H1 (cell line): ENCODE measurements around the gene REM2. TPM values are rescaled to one million over a fixed set of nuclear protein-coding genes. Genes with fewer than 3 reads are reported as not detected.

ENCODE experiments used
- BACH1 ChIP-seq: IDR thresholded peaks from 2 replicates; pipeline ENCODE4 v1.6.1; 2012; ENCODE audit warnings: low read length, improper control_type of control experiment
- CHD1 ChIP-seq: IDR thresholded peaks from 2 replicates; pipeline ENCODE4 v1.6.1; 2012; ENCODE audit warnings: low read depth, low read length, improper control_type of control experiment
- CREB1 ChIP-seq: IDR thresholded peaks from 2 replicates; pipeline ENCODE4 v1.6.1; 2012; ENCODE audit warnings: inconsistent platforms
- MAFK ChIP-seq: IDR thresholded peaks from 2 replicates; pipeline ENCODE4 v1.6.1; 2012; ENCODE audit warnings: low read depth, mild to moderate bottlenecking, improper control_type of control experiment, low read length
- NANOG ChIP-seq: IDR thresholded peaks from 2 replicates; pipeline ENCODE4 v1.6.1; 2011; ENCODE audit warnings: low read length, low read depth, mild to moderate bottlenecking, inconsistent platforms; ENCODE audit not compliant: insufficient read depth, poor library complexity, severe bottlenecking
- SP1 ChIP-seq: IDR thresholded peaks from 2 replicates; pipeline ENCODE4 v1.6.1; 2011; ENCODE audit warnings: low read depth, low read length
- SUZ12 ChIP-seq: fragments of 200-600 bp; sonication (generic); IDR thresholded peaks from 2 replicates; pipeline ENCODE4 v1.6.1; 2012; ENCODE audit warnings: mild to moderate bottlenecking, inconsistent platforms, low read length, moderate library complexity, mixed read lengths
- USF2 ChIP-seq: IDR thresholded peaks from 2 replicates; pipeline ENCODE4 v1.6.1; 2011; ENCODE audit warnings: low read length, improper control_type of control experiment
- polyA plus RNA-seq, 7 experiments: library from polyadenylated mRNA; depleted of rRNA in 3 of 7; stranded (reverse) in 5 of 7; unstranded in 2 of 7; fragments of >200 nt in 5 of 7; fragments of 200-250 nt in 2 of 7; gene quantifications; 1 replicate in 5 of 7; 2 replicates in 1 of 7; 4 replicates in 1 of 7; pipeline versions ENCODE4 v1.2.1 to v1.2.3, GENCODE V29; 2011 to 2013; ENCODE audit warnings: missing spikeins in 2 of 7, mixed read lengths in 2 of 7
- total RNA-seq: library from RNA; stranded (reverse); fragmentation: NEBNext Ultra II Directional; extraction: Animal tissue kit (Norgen Biotek cat#: 25700); gene quantifications from 2 replicates; pipeline ENCODE4 v1.2.1, GENCODE V29; 2021

Gene REM2
- total and polyA plus RNA-seq, 2 of the 8 experiments (the other 6 are each of a cell fraction or from before 2014, with no cell fraction given) = 1.00 to 1.1 TPM

GRCh38 chr14:22892488-22892887 is 9.5 kb downstream of the REM2 start (continued):
- TF ChIP-seq USF2 = no peak
- no peak for TF ChIP-seq BACH1
- no peak for TF ChIP-seq CHD1
- no peak for TF ChIP-seq MAFK
- TF ChIP-seq SUZ12 = no peak
- TF ChIP-seq NANOG = no peak
- TF ChIP-seq CREB1 = no peak
- no peak for TF ChIP-seq SP1
